Right ventricle myocardium superior (tissue), 1 donor: ENCODE measurements around the gene C2orf72. TPM values are rescaled to one million over a fixed set of nuclear protein-coding genes. Genes with fewer than 3 reads are reported as not detected.

Experiments used
- ATAC-seq: fragments of 200-7000 bp; cut with Tn5 transposase; one replicate; pipeline ENCODE4 v1.9.1; 2020; ENCODE audit warnings: mild to moderate bottlenecking; ENCODE audit not compliant: poor library complexity
- DNase-seq: peaks from one replicate; pipeline ENCODE4 v3.0.0-alpha.2; 2020
- intact Hi-C: fragments of 100-400 bp; cut with DNase I; formaldehyde crosslinking; loops from one replicate; pipeline ENCODE4 v1.11.2; 2022
- total RNA-seq: library from RNA; stranded (reverse); fragmentation: NEBNext Ultra II Directional; extraction: Animal tissue kit (Norgen Biotek cat#: 25700); gene quantifications from one replicate; pipeline ENCODE4 v1.2.1, GENCODE V29; 2021
- donor health status: DM: no; HTN: yes; CAD: no; lungs with severe emphysema.

Gene C2orf72
- total RNA-seq, 1 donor from 2014 or later: 0.05 TPM

GRCh38 chr2:231038483-231039293, 1.4 kb downstream of the C2orf72 start:
- intact Hi-C loops: no loop called here
- ATAC-seq: no peak
- no peak for DNase-seq

- DNase-seq (no peak), ATAC-seq (no peak)
- intact Hi-C loops: no loop called here
Observed at GRCh38 chr2:231039294-231039664, 2.0 kb downstream of the C2orf72 start.

- intact Hi-C loops: no loop called here
- no peak for ATAC-seq
- DNase-seq: no peak
Observed at GRCh38 chr2:231039821-231040364, 2.6 kb downstream of the C2orf72 start.

- DNase-seq: no peak
- intact Hi-C loops: no loop called here
- ATAC-seq: no peak
Observed at GRCh38 chr2:231041061-231041689, 3.9 kb downstream of the C2orf72 start.

- no peak for DNase-seq
- no peak for ATAC-seq
- intact Hi-C loops: no loop called here
Observed at GRCh38 chr2:231043796-231044195, 6.5 kb downstream of the C2orf72 start.

- no peak for ATAC-seq
- intact Hi-C loops: no loop called here
Observed at GRCh38 chr2:231046916-231047273, 9.6 kb downstream of the C2orf72 start.

GRCh38 chr2:231047274-231047922, 10.1 kb downstream of the C2orf72 start:
- intact Hi-C loops: no loop called here
- ATAC-seq (no peak), DNase-seq (no peak)

More at GRCh38 chr2:231046916-231047273, 9.6 kb downstream of the C2orf72 start:
- no peak for DNase-seq

- ATAC-seq (no peak), DNase-seq (no peak)
- intact Hi-C loops: no loop called here
Observed at GRCh38 chr2:231047923-231048915, 10.9 kb downstream of the C2orf72 start.

- DNase-seq (no peak), ATAC-seq (no peak)
- intact Hi-C loops: no loop called here
Observed at GRCh38 chr2:231049286-231050017, 12.1 kb downstream of the C2orf72 start.

GRCh38 chr2:231050018-231050901, 12.9 kb downstream of the C2orf72 start:
- ATAC-seq (no peak), DNase-seq (no peak)
- intact Hi-C loops: no loop called here

- intact Hi-C loops: no loop called here
- DNase-seq (no peak), ATAC-seq (no peak)
Observed at GRCh38 chr2:231051116-231051515, 13.8 kb downstream of the C2orf72 start.

- intact Hi-C loops: no loop called here
- DNase-seq (peak; percentile 91), ATAC-seq (peak; percentile 81)
Observed at GRCh38 chr2:231052494-231053451, 15.4 kb downstream of the C2orf72 start.

GRCh38 chr2:231053846-231054245, 16.5 kb downstream of the C2orf72 start:
- no peak for ATAC-seq
- intact Hi-C loops: no loop called here
- DNase-seq: no peak

- DNase-seq: peak; percentile 95
- intact Hi-C loops: loop anchor here (5.0 kb wide), 1 partner anchor 406 kb away; the partner anchor contains the start of gene NCL
- peak; percentile 94 for ATAC-seq
Observed at GRCh38 chr2:231056453-231057416, 19.4 kb downstream of the C2orf72 start, which contains the start of gene PSMD1. Gene PSMD1, plus strand, starts transcription at chr2:231056867. Its CDS starts 159 bp downstream, at chr2:231057026.
